ENCODE results near the gene CUX1.

DNA sequence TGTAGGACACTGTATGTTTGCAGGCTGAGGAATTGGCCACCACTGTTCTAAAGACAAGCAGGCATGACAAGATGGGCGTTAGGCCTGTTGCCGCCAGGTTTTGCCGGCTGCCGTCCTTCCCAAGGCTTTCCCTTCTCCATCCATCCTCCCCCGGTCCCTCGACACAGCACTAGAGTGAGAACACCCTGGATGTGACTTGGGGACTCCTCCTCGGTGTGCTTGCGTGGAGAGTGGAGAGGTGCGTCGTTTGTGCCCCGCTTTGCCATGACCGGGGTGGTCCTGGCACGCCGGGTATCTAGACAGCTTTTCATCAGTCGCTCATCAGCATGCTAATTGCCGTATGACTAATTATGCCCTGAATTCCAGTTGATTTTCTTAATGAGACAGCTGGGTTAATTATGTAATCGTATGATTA is 262.6 kb downstream of the CUX1 start:
- TF ChIP-seq ZMYM4 (CRISPR knock-in tag; IDR thresholded peaks at IDR 0.05) = no peak
- TF ChIP-seq, protein P1, sequence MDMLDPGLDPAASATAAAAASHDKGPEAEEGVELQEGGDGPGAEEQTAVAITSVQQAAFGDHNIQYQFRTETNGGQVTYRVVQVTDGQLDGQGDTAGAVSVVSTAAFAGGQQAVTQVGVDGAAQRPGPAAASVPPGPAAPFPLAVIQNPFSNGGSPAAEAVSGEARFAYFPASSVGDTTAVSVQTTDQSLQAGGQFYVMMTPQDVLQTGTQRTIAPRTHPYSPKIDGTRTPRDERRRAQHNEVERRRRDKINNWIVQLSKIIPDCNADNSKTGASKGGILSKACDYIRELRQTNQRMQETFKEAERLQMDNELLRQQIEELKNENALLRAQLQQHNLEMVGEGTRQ (IDR thresholded peaks at IDR 0.05; ENCODE audit: low read depth, low read length) = no peak
- TF ChIP-seq, protein P1 (CRISPR knock-in tag; IDR thresholded peaks at IDR 0.05; ENCODE audit: borderline replicate concordance) = no peak
